Stimulated activated CD8-positive, alpha-beta memory T cell treated with anti-CD3 and anti-CD28 coated beads, Interleukin-7, amount 100 ng/mL, for 48 hours (primary cell): ENCODE results near the gene LHFPL3.

ENCODE experiments used
- DNase-seq, 2 donors: peaks; one replicate each; pipeline ENCODE4 v3.0.0-alpha.2; 2020; ENCODE audit warnings: low read depth in 1 of 2; ENCODE audit errors: extremely low read depth in 1 of 2

Gene LHFPL3

DNA sequence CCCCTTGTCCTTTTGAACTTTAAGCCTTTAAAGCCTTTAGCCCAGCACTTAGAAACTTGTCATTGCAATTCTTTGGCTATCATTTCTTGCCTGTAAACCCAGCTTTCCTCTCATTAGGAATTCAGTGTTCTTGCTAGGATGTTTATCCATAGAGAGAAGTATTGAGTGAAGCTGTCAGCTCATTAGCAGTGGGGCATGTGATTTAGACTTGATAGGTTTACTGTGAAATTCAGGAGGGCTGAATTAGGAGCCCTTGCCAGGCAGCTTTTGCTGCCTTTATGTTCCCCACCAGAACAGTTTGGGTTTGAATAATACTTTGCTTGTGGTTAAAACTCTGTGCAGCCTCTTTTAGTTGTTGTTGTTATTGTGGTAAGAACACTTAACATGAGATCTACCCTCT, 39.5 kb downstream of the LHFPL3 start:
- DNase-seq = no peak

- DNase-seq = no peak
Measured at GRCh38 chr7:104371216-104371979, 43.0 kb downstream of the LHFPL3 start.

- DNase-seq = no peak
Measured at GRCh38 chr7:104371980-104372357, 43.6 kb downstream of the LHFPL3 start.

DNA sequence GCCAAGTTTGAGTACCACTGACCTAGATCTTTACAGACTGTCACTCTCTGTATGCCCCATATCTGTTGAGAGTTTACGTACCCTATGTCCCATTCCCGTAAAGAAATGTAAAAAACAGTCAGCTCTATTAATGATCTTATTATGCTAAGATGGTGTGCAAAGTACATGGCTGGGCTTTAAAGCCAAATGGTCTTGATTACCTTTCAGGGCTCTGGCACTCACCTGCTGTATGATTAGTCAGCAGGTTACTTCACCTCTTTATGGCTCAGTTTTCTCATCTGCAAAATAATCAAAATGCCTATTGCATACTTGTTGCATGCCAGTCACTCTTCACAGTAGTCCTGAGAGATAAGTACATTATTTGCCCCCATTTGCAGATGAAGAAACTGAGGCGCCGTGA, 54.2 kb downstream of the LHFPL3 start:
- no peak for DNase-seq

DNA sequence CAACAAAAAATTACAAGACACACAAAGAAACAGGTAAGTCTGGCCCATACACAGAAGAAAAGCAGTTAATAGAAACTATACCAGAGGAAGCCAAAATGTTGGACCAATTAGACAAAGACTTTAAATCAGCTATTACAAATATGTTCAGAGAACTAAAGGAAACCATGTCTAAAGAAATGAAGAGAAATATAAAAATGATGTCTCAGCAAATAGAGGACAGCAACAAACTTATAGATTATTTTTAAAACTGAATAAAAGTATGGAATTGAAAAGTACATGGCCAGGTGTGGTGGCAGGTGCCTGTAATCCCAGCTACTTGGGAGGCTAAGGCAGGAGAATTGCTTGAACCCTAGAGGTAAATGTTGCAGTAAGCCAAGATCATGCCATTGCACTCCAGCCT, 58.5 kb downstream of the LHFPL3 start:
- no peak for DNase-seq

GRCh38 chr7:104388222-104388621, 59.8 kb downstream of the LHFPL3 start:
- no peak for DNase-seq

DNA sequence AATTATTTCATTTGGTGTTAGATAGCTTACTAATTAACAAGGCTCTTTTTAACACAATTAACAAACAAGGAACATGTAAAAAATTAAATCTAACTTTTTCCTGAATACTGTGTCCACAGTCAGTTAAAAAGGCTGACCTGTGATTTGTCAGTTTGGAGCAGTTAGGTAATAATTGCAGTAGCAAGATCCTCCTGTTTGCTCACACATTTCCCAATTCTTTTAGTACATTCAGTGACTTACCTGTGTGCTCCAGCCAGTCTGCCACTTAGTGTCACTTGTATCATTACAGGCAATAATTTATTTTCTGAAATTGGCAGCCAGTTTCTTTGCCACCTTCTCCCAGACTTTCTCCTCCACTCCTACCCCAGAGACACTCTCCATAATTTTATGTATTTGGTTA, 66.8 kb downstream of the LHFPL3 start:
- DNase-seq = no peak

- no peak for DNase-seq
Measured at GRCh38 chr7:104397442-104397841, 69.0 kb downstream of the LHFPL3 start.

DNA sequence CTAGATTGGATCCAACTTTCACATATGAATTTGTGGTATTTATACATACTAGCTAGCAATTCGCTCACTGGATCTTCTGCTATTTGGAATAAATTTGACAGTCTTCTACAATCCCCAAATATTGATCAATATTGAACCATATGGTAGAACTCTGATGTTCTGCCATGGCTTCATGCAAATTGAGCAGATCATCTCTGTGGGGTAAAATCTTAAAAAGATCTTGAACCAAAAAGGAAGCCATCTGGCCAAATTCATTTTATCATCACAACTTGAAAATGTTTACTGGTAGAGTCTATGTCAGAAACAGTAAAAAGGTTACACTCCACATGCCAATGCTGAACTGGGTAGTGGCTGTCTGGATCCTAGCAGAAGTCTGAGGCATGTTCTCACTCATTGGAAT, 80.0 kb downstream of the LHFPL3 start:
- DNase-seq = no peak

DNA sequence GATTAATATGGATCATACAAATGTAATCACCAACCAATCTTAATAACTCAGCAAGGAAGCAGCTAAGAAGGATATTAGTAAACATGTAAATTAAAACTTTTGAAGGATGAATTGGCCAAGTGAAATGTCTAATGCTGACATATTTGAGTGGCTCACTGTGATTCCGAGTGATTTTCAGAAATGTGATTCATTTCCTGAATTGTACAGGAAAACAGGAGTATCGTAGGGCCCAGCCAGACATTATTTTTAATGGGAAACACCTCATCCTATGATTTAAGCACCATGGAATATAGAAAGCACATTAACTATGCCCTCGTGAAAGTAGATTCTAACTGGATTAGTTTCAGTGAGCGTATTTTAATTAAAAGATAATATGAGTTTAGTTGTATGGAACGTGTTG, 82.3 kb downstream of the LHFPL3 start:
- DNase-seq = no peak

DNA sequence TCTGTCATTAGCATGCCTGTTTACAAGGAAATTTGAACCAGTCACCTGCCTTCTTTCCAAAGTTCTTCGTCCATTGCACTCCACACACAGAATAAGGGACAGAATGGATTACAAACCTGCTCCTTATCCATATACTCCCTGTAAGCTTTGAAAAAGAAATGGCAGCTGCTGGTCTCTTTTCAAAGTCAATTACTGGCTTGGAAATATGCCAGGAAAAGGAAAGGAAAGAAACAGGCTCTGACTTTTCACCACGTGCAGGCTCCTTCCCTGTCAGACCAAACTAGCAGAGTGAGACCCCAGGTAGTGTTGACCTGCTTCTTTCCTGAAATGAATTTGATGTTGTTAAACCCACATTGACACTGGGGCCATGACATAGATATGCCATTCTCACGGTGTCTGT, 84.5 kb downstream of the LHFPL3 start:
- DNase-seq = no peak

DNA sequence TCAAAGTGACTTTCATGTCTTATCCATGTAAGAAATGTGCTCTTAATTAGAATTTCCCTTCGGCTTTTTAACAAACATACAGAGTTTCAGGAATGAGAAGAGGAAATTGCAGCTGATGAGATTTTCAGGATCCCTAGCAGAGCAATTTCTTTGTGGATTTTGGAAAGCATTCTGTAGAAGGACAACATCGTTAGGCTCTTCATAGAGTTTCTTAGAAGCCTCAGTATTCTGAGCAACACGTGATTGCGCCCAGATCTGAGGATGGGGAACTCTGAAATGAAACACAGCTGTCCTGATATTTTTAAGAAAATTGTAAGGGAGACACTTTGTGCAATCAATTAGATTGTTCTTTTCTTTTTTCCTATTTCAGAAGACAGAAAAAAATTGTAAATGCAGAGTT, 85.8 kb downstream of the LHFPL3 start:
- DNase-seq = no peak

GRCh38 chr7:104415700-104416099, 87.3 kb downstream of the LHFPL3 start:
- DNase-seq = no peak

DNA sequence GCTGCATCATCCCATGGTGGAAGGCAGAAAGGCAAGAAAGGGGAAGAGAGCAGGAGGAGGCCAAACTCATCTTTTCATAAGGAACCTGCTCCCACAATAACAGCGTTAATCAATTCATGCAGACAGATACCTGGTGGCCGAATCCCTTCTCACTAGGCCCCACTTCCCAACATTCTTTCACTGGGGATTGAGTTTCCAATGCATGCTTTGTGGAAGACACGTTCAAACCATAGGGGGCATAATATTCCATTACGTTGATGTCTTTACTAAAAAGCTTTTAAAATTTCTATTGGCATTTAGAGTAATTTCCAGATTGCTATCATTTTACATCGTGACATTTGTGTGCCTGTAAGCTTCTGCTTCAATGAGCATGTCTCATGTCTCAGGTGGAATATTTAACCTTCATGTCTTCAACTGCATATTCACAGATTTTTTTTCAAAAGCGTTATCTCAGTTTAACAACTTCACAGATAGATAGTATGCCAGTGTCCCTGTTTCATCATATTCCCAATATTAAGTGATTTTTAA, 88.5 kb downstream of the LHFPL3 start:
- no peak for DNase-seq

GRCh38 chr7:104431930-104432329, 103.5 kb downstream of the LHFPL3 start:
- no peak for DNase-seq

GRCh38 chr7:104434129-104434528, 105.7 kb downstream of the LHFPL3 start:
- DNase-seq = no peak

- no peak for DNase-seq
Measured at GRCh38 chr7:104442481-104442880, 114.1 kb downstream of the LHFPL3 start.

DNA sequence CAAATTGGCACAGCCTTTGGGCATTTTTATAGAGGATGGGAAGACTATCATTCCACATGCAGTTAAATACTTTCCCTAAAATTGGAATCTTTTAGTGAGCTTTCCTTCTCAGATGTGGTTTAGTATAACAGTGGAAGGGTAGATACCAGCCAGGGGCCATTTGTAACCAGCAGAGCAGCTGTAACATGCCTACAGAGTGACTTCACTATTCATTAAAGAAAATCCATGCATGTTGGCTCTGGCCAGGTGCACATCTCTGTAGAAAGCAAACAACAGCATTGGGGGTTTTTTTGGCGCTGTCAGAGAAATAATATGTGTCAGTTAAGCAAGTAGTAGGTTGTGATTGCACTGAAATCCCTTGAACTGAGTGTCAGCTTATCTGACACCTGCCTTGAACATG, 115.6 kb downstream of the LHFPL3 start:
- no peak for DNase-seq

GRCh38 chr7:104445393-104445792, 117.0 kb downstream of the LHFPL3 start:
- DNase-seq = no peak

DNA sequence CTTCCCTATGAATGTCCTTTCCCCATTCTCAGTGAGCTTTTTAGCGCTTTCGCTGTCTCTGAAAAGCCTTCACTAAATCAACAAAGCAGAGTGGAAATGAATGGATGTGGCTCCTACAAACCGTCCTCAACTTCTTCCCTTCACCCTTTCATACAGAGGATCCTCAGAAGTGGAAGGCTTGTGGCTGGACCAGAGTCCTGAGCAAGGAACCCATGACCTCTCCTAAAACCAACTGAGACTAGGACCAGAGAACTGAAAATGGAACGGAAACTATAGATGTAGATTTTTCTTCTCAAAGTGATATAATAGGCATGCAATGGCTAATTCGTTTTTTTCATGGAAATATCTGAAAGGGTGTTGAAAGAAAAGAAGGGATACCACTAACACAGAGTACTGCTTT, 122.5 kb downstream of the LHFPL3 start:
- DNase-seq = no peak

- DNase-seq = no peak
Measured at GRCh38 chr7:104453190-104453589, 124.8 kb downstream of the LHFPL3 start.

- DNase-seq = no peak
Measured at GRCh38 chr7:104458875-104459274, 130.5 kb downstream of the LHFPL3 start.
